Measurements from ENCODE around the gene CYP2U1.

The CYP2U1 gene

DNA sequence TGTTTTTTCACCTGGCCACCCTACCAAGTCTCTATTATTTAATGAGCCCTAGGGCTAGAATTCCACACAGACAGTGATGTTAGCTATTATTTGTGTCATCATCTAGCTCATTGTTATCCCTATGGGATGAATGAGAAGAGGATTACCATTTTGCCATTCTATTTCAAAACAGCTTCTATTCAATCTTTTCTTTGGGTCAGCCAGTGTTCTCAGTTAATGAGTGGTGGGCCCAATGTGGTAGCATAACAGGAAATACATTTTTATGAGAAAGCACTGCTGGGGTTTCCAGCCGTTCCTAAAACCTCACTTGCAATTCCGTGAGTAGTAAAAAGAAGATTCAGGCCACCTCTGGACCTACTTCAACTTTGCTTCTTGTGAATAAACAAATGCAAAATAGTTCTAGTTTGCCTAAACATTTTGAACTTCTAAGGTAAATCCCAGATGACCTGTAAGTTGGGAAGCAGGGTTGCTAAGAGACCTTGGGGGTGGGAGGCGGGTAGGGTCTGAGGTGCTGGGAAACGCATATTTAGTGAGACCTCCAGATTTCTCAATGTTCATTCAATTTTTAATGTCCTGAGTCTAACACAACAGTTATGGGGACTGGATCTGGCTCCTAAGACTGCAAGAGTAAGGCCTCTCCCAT, 24.8 kb upstream of the CYP2U1 start:
- Histone ChIP-seq H3K4me1 (ENCODE audit: insufficient read depth, low read length, severe bottlenecking) (no peaks in the 10 kb centered on the region), H3K27me3 (ENCODE audit: insufficient read depth, low read length) (no peaks in the 10 kb centered on the region; the same call in 1 of the 2 replicates), H3F3A (ENCODE audit: insufficient read depth, low read length) (no peaks in the 10 kb centered on the region), H3K79me2 (ENCODE audit: insufficient read depth, low read length) (no peaks in the 10 kb centered on the region), H3K4me2 (ENCODE audit: low read length) (no peak overlapping the region), H3K9ac (ENCODE audit: low read length) (no peak overlapping the region), H3K9me3 (ENCODE audit: low read length) (no peaks in the 10 kb centered on the region), H4K20me1 (ENCODE audit: insufficient read depth, low read length) (no peaks in the 10 kb centered on the region), H3K36me3 (ENCODE audit: insufficient read depth, low read length) (no peaks in the 10 kb centered on the region), H3K9me2 (ENCODE audit: low read depth, low read length) (no peaks in the 10 kb centered on the region), H3K4me3 (ENCODE audit: low read depth, low read length, poor library complexity, severe bottlenecking) (no peak overlapping the region), H2AFZ (ENCODE audit: low read length) (no peak overlapping the region), H3K27ac (ENCODE audit: low read depth, low read length, poor library complexity, severe bottlenecking) (no peak overlapping the region)
- no peak for TF ChIP-seq CTCF (IDR thresholded peaks at IDR 0.05; ENCODE audit: low read length)
- no peak for TF ChIP-seq EZH2 (IDR thresholded peaks at IDR 0.05; ENCODE audit: borderline replicate concordance, low read length)

DNA sequence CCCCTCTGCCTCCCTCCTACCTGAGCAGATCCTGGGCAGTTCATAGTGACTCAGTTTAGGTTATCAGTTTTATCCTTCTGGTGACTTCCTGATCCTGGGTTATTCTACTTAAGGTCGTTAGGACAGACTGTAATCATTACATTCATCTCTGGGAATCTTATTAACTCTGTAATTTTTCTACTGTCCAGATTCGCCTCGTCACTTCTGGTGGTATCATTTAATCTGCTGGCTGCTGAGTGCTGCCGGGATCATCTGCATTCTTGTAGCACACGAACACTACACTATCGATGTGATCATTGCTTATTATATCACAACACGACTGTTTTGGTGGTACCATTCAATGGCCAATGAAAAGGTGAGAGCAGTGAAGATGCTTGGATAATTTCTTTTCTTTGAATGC, 23.0 kb upstream of the CYP2U1 start:
- no peaks in the 10 kb centered on the region for H3K9me2 ChIP-seq (ENCODE audit: low read depth, low read length)
- H2AFZ ChIP-seq (ENCODE audit: low read length), result no peak overlapping the region
- H3K4me3 ChIP-seq (ENCODE audit: low read depth, low read length, poor library complexity, severe bottlenecking), result no peak overlapping the region
- H3K9ac ChIP-seq (ENCODE audit: low read length), result no peak overlapping the region
- no peak overlapping the region for H3K27ac ChIP-seq (ENCODE audit: low read depth, low read length, poor library complexity, severe bottlenecking)
- H3K36me3 ChIP-seq (ENCODE audit: insufficient read depth, low read length), result no peaks in the 10 kb centered on the region
- no peaks in the 10 kb centered on the region; the same call in 1 of the 2 replicates for H3K27me3 ChIP-seq (ENCODE audit: insufficient read depth, low read length)
- no peaks in the 10 kb centered on the region for H4K20me1 ChIP-seq (ENCODE audit: insufficient read depth, low read length)
- no peak overlapping the region for H3K4me2 ChIP-seq (ENCODE audit: low read length)
- no peaks in the 10 kb centered on the region for H3K4me1 ChIP-seq (ENCODE audit: insufficient read depth, low read length, severe bottlenecking)
- no peak for TF ChIP-seq CTCF (IDR thresholded peaks at IDR 0.05; ENCODE audit: low read length)
- TF ChIP-seq EZH2 (IDR thresholded peaks at IDR 0.05; ENCODE audit: borderline replicate concordance, low read length), result no peak
- no peaks in the 10 kb centered on the region for H3K9me3 ChIP-seq (ENCODE audit: low read length)
- no peaks in the 10 kb centered on the region for H3F3A ChIP-seq (ENCODE audit: insufficient read depth, low read length)
- H3K79me2 ChIP-seq (ENCODE audit: insufficient read depth, low read length), result no peaks in the 10 kb centered on the region

DNA sequence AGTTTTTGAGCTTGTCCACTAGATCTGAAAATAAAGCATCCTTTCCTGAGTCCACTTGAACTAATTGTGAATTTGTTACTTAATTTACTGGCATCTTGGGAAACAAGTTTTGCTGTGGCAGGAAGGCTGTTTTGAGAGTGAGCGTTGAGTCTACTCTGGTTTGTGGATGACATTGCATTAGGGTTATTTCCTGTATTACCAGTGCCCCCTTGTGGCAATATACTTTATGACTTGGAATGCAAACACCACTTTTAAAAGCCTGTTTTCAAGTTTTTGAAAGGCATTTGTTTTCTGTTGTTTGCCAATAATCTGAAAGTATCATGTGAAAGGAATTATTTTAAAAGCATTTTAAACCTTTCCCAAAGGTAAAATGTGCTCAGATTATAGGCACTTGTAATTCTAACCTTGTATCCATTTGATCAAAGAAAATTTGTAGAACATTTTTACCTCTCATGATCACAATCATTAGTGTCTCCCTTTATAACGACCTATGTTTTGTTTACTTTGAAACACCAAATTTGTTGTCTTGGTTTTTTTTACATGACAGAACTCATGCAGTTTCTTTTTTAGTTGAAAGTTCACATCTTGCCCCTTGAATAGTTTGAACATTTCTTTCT, 18.0 kb upstream of the CYP2U1 start:
- H3K27ac ChIP-seq (ENCODE audit: low read depth, low read length, poor library complexity, severe bottlenecking), result no peak overlapping the region
- H2AFZ ChIP-seq (ENCODE audit: low read length), result no peak overlapping the region

More for the DNA sequence above, 18.0 kb upstream of the CYP2U1 start:
- Histone ChIP-seq H3K9me3 (ENCODE audit: low read length) (no peaks in the 10 kb centered on the region), H3K36me3 (ENCODE audit: insufficient read depth, low read length) (no peaks in the 10 kb centered on the region), H3F3A (ENCODE audit: insufficient read depth, low read length) (no peaks in the 10 kb centered on the region), H3K9me2 (ENCODE audit: low read depth, low read length) (no peaks in the 10 kb centered on the region), H3K27me3 (ENCODE audit: insufficient read depth, low read length) (no peaks in the 10 kb centered on the region; the same call in 1 of the 2 replicates), H3K4me1 (ENCODE audit: insufficient read depth, low read length, severe bottlenecking) (no peaks in the 10 kb centered on the region), H3K9ac (ENCODE audit: low read length) (no peak overlapping the region), H4K20me1 (ENCODE audit: insufficient read depth, low read length) (no peaks in the 10 kb centered on the region), H3K4me3 (ENCODE audit: low read depth, low read length, poor library complexity, severe bottlenecking) (no peak overlapping the region), H3K4me2 (ENCODE audit: low read length) (no peak overlapping the region), H3K79me2 (ENCODE audit: insufficient read depth, low read length) (no peaks in the 10 kb centered on the region)
- peak; percentile 75 for TF ChIP-seq CTCF (IDR thresholded peaks at IDR 0.05; ENCODE audit: low read length)
- no peak for TF ChIP-seq EZH2 (IDR thresholded peaks at IDR 0.05; ENCODE audit: borderline replicate concordance, low read length)
